Measurements from ENCODE around the gene PHF21B.

Gene PHF21B

GRCh38 chr22:44861245-44861644, 148.6 kb downstream of the PHF21B start (continued):
- TF ChIP-seq BCL6B (tag by site-specific recombination; IDR thresholded peaks at IDR 0.05) (no peak), BCL11B (tag by site-specific recombination; IDR thresholded peaks at IDR 0.05; ENCODE audit: low read depth) (no peak), KLF7 (tag by site-specific recombination; IDR thresholded peaks at IDR 0.05; ENCODE audit: borderline replicate concordance) (no peak), ZNF274 (IDR thresholded peaks at IDR 0.05; ENCODE audit: low read length) (no peak), ZNF274 (tag by site-specific recombination; IDR thresholded peaks at IDR 0.05; ENCODE audit: borderline replicate concordance) (no peak), HOXD13 (CRISPR knock-in tag; IDR thresholded peaks at IDR 0.05; ENCODE audit: borderline replicate concordance) (no peak)

GRCh38 chr22:44860311-44860710, 149.5 kb downstream of the PHF21B start:
- no peaks in the 10 kb centered on the region for H3K4me1 ChIP-seq (ENCODE audit: control insufficient read depth, insufficient read depth, low read length)
- TF ChIP-seq ZFP69B (tag by site-specific recombination; IDR thresholded peaks at IDR 0.05): no peak
- TF ChIP-seq ZNF777 (tag by site-specific recombination; IDR thresholded peaks at IDR 0.05; ENCODE audit: borderline replicate concordance): no peak
- H3K27ac ChIP-seq (ENCODE audit: extremely low read depth, low read depth, low read length): no peak overlapping the region
- CTCF ChIA-PET: no interaction called here
- peaks cover 0 to 15% of the 10 kb centered on the region in 2 experiments; a peak in 1 of 3 replicates for H3K36me3 ChIP-seq (ENCODE audit: control insufficient read depth in 2 of 2, insufficient read depth in 1 of 2, low read length in 2 of 2)
- POLR2A ChIA-PET: interaction anchor here (0.6 kb wide), 1 partner anchor 9 kb away, joined by 9 read pairs; no protein-coding TSS in a partner anchor
- H3K9me3 ChIP-seq (ENCODE audit: control insufficient read depth, insufficient read depth, low read depth, low read length): no peaks in the 10 kb centered on the region
- H3K4me3 ChIP-seq (ENCODE audit: low read depth, low read length): no peak overlapping the region

- Histone ChIP-seq H3K27ac (ENCODE audit: extremely low read depth, low read depth, low read length) (no peak overlapping the region), H3K36me3 (ENCODE audit: control insufficient read depth in 2 of 2, insufficient read depth in 1 of 2, low read length in 2 of 2) (peaks cover 0 to 15% of the 10 kb centered on the region in 2 experiments; a peak in 2 of 3 replicates), H3K9me3 (ENCODE audit: control insufficient read depth, insufficient read depth, low read depth, low read length) (no peaks in the 10 kb centered on the region), H3K4me1 (ENCODE audit: control insufficient read depth, insufficient read depth, low read length) (no peaks in the 10 kb centered on the region), H3K4me3 (ENCODE audit: low read depth, low read length) (no peak overlapping the region)
- POLR2A ChIA-PET: interaction anchor here (0.6 kb wide), 1 partner anchor 8 kb away, joined by 9 read pairs; no protein-coding TSS in a partner anchor
- CTCF ChIA-PET: no interaction called here
- TF ChIP-seq CTCF (tag by site-specific recombination; IDR thresholded peaks at IDR 0.05) (no peak), ZNF292 (tag by site-specific recombination; IDR thresholded peaks at IDR 0.05; ENCODE audit: borderline replicate concordance, low read depth) (no peak), SCRT1 (tag by site-specific recombination; IDR thresholded peaks at IDR 0.05; ENCODE audit: borderline replicate concordance) (no peak), ZNF398 (tag by site-specific recombination; IDR thresholded peaks at IDR 0.05) (no peak), ZFHX2 (tag by site-specific recombination; conservative IDR thresholded peaks at IDR 0.05) (no peak), TSHZ1 (tag by site-specific recombination; IDR thresholded peaks at IDR 0.05; ENCODE audit: borderline replicate concordance) (no peak), ZSCAN16 (tag by site-specific recombination; IDR thresholded peaks at IDR 0.05) (no peak), ZBTB21 (tag by site-specific recombination; IDR thresholded peaks at IDR 0.05) (no peak), ZNF521 (tag by site-specific recombination; IDR thresholded peaks at IDR 0.05) (no peak), ZNF423 (tag by site-specific recombination; IDR thresholded peaks at IDR 0.05) (no peak), ZBTB48 (tag by site-specific recombination; IDR thresholded peaks at IDR 0.05) (no peak), EGR2 (tag by site-specific recombination; IDR thresholded peaks at IDR 0.05; ENCODE audit: low read depth) (no peak), ZNF549 (tag by site-specific recombination; IDR thresholded peaks at IDR 0.05) (no peak), ZSCAN18 (tag by site-specific recombination; IDR thresholded peaks at IDR 0.05) (no peak), KLF9 (tag by site-specific recombination; IDR thresholded peaks at IDR 0.05; ENCODE audit: low read depth) (no peak), ZNF843 (tag by site-specific recombination; IDR thresholded peaks at IDR 0.05) (no peak)
These were observed 150.2 kb downstream of the PHF21B start for GRCh38 chr22:44859641-44860040.

Data from HEK293 (cell line).